GM19452 (cell line): ENCODE measurements around the gene PCBD1.
"Not testable (repeated sequence)": the region's sequence is repeated elsewhere in the genome, so short reads cannot be mapped to it uniquely, and the experiment has no call there.

Source experiments
- ATAC-seq: cut with Tn5 transposase; IDR thresholded peaks from one replicate; pipeline ENCODE4 v1.9.1; 2021; ENCODE audit not compliant: unreplicated experiment

The PCBD1 gene

GRCh38 chr10:70866424-70866823 lies 21.9 kb downstream of the PCBD1 start:
- ATAC-seq, result no peak

GRCh38 chr10:70864935-70865334 lies 23.4 kb downstream of the PCBD1 start:
- no peak for ATAC-seq

GRCh38 chr10:70863470-70864160 lies 24.8 kb downstream of the PCBD1 start:
- no peak for ATAC-seq

GRCh38 chr10:70861495-70862197 lies 26.7 kb downstream of the PCBD1 start:
- not testable (repeated sequence) for ATAC-seq

- no peak for ATAC-seq
These were observed 29.6 kb downstream of the PCBD1 start for GRCh38 chr10:70858759-70859158.

GRCh38 chr10:70856454-70856853 lies 31.9 kb downstream of the PCBD1 start:
- no peak for ATAC-seq

- no peak for ATAC-seq
These were observed 34.9 kb downstream of the PCBD1 start for GRCh38 chr10:70853457-70853856.

GRCh38 chr10:70853038-70853437 lies 35.3 kb downstream of the PCBD1 start:
- ATAC-seq, result no peak

GRCh38 chr10:70851597-70852475 lies 36.5 kb downstream of the PCBD1 start:
- no peak for ATAC-seq

- no peak for ATAC-seq
These were observed 38.3 kb downstream of the PCBD1 start for GRCh38 chr10:70850097-70850496.

GRCh38 chr10:70849582-70850016 lies 38.8 kb downstream of the PCBD1 start:
- no peak for ATAC-seq

GRCh38 chr10:70847659-70848360 lies 40.6 kb downstream of the PCBD1 start:
- no peak for ATAC-seq

- ATAC-seq, result no peak
These were observed 41.6 kb downstream of the PCBD1 start for GRCh38 chr10:70846795-70847194.

GRCh38 chr10:70845816-70846215 lies 42.5 kb downstream of the PCBD1 start:
- no peak for ATAC-seq

- no peak for ATAC-seq
These were observed 43.1 kb downstream of the PCBD1 start for GRCh38 chr10:70845256-70845655.

- ATAC-seq, result no peak
These were observed 44.4 kb downstream of the PCBD1 start for GRCh38 chr10:70843776-70844489.

- no peak for ATAC-seq
These were observed 45.0 kb downstream of the PCBD1 start for GRCh38 chr10:70843333-70843732.

- no peak for ATAC-seq
These were observed 47.5 kb downstream of the PCBD1 start for GRCh38 chr10:70840836-70841235.

- no peak for ATAC-seq
These were observed 50.0 kb downstream of the PCBD1 start for GRCh38 chr10:70838270-70838805.

GRCh38 chr10:70837660-70838059 lies 50.7 kb downstream of the PCBD1 start:
- no peak for ATAC-seq
